Left forelimb (tissue), 1 donor: ENCODE data around the gene STPG2.
"Not testable (repeated sequence)": the region's sequence is repeated elsewhere in the genome, so short reads cannot be mapped to it uniquely, and the experiment has no call there.

ENCODE experiments used
- DNase-seq: peaks from one replicate; pipeline ENCODE4 v3.0.0-alpha.2; 2018; ENCODE audit warnings: low spot score

STPG2 gene

DNA sequence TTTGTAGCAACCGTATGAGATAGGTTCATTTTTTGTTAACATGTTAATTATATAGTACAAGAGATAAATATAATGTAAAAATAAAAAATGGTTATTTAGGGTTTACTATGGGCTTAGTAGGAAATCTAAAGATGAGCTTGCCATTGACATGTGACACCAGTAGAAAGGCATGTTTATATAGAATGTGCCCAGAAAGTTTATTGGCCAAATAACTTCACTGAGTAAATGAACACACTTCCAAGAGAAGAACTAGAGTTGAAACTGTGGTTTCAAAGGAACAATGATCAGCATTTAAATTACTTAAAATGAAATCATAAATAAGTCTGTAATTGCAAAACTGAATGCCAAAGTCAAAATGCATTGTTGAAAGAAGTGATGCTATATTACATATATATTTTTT, 503.3 kb downstream of the STPG2 start:
- DNase-seq, result no peak

DNA sequence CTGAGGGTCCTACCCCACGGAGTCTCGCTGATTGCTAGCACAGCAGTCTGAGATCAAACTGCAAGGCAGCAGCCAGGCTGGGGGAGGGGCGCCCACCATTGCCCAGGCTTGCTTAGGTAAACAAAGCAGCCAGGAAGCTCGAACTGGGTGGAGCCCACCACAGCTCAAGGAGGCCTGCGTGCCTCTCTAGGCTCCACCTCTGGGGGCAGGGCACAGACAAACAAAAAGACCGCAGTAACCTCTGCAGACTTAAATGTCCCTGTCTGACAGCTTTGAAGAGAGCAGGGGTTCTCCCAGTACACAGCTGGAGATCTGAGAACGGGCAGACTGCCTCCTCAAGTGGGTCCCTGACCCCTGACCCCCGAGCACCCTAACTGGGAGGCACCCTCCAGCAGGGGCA, 509.4 kb downstream of the STPG2 start:
- DNase-seq, result not testable (repeated sequence)

- no peak for DNase-seq
These were observed 515.5 kb downstream of the STPG2 start for GRCh38 chr4:97627750-97628149.

DNA sequence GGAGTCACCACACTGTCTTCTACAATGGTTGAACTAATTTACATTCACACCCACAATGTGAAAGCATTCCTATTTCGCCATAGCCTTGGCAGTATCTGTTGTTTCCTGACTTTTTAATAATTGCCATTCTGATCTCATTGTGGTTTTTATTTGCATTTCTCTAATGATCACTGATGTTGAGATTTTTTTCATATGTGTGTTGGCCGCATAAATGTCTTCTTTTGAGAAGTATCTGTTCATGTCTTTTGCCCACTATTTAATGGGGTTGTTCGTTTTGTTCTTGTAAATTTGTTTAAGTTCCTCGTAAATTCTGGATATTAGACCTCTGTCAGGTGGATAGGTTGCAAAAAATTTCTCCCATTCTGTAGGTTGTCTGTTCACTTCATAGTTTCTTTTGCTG, 519.1 kb downstream of the STPG2 start:
- DNase-seq, result no peak

GRCh38 chr4:97605932-97606331, 537.3 kb downstream of the STPG2 start:
- no peak for DNase-seq

DNA sequence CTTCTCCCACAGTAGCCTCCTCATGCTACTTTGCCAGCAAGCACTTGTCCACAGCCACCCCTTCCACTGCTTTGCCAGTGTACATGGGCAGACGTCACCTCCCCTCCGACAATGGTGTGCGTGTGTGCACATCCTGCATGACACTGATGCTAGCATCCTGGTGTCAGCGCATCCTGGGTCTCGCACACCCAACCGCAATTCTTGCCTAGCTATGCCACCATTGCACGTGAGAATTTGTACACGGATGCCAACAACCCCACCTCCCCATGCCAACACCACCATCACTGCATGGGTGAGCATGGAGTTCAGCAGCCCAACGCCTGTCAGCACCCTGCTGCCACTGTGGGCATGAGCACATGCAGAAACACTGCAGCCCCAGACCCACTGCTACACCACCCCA, 550.0 kb downstream of the STPG2 start:
- DNase-seq, result no peak

DNA sequence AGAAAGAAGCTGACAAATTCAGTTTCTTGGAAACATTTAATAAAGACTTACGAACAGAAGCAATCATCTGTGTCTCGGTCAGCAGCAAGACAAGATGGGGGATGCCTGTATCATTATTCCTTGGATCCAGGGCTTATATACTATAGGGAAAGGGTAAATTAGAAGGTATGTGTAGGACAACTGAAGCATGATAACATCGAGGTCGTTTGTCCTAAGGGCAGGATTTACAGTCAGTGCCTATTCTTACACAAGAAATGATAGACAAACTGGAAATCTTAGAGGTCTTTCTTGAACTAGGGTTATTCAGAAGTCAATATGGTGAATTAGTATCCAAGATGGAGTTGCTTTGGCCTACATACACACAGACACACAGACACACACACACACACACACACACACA, 553.0 kb downstream of the STPG2 start:
- no peak for DNase-seq

- DNase-seq, result no peak
These were observed 553.6 kb downstream of the STPG2 start for GRCh38 chr4:97589481-97590196.

DNA sequence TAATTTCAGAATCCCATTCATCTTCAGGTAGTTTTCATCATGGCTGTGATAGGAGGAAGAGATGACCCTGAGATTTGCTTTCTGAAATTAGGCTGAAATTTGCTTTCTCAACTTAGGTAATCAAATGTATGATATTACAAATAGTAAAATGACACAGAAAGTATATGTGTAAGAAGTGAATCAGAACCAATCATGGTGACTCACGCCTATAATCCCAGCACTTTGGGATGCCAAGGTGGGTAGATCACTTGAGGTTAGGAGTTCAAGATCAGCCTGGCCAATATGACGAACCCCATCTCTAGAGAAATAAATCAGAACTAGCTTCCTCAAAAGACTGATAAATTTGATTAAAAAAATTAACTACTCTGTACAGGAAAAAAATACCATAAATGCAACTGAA, 555.4 kb downstream of the STPG2 start:
- DNase-seq, result no peak

DNA sequence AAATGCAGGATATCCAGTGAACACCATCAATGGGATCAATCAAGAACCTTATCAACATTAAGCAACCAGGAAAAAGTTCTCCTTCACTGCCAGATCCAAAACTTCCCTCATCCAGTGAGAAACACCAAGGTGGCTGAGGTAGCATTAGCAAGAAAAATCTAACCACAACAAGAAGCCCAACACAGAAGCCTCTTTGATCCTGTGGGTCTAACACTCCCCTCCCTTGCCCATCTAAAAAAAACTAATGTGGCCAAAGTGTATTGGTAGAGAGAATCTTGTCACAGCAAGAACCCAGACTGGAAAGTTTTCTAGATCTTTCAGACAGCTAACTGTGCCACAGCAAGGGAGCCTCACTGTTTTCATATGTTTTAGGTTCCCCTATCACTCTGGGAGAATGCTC, 558.0 kb downstream of the STPG2 start:
- no peak for DNase-seq

DNA sequence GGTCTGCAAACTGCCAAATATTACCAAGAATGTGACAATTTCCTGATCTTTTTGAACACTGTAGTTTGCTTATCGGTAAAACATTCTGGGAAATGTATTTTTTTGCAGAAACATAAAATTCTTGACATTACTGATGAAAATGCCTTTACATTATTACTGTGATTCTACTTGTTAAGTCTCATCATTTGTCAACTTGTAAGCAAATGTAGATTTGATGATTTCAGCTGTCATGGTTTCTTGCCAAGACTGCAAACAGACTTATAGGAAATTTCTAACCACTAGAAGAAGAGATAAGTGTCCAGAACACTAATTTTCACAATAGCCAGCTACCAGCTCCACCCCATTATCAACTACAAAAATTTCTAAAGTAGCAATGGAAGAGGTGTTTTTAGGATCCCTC, 560.4 kb downstream of the STPG2 start:
- DNase-seq, result no peak

GRCh38 chr4:97577004-97577403, 566.3 kb downstream of the STPG2 start:
- no peak for DNase-seq

DNA sequence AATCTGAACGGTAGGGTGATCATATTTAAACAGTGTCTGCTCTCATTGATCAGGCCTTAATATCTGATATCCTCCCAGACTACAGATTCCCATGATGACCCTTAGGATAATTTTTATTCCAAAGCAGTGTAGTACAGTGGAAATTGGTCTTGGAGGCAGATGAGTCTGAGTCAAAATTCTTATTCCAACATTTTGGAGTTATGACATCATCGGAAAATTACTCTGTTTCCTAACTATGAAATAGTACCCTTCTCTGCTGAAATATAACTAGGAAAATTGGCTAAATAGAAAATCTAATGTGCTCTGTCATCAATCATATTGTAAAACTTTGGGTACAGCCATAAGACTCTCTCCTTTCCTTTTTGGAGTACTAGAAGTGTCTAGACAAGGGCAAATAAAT, 583.3 kb downstream of the STPG2 start:
- DNase-seq, result no peak

- no peak for DNase-seq
These were observed 585.0 kb downstream of the STPG2 start for GRCh38 chr4:97558204-97558778.

GRCh38 chr4:97550637-97551036, 592.6 kb downstream of the STPG2 start:
- not testable (repeated sequence) for DNase-seq

GRCh38 chr4:97548943-97549583, 594.2 kb downstream of the STPG2 start:
- no peak for DNase-seq

DNA sequence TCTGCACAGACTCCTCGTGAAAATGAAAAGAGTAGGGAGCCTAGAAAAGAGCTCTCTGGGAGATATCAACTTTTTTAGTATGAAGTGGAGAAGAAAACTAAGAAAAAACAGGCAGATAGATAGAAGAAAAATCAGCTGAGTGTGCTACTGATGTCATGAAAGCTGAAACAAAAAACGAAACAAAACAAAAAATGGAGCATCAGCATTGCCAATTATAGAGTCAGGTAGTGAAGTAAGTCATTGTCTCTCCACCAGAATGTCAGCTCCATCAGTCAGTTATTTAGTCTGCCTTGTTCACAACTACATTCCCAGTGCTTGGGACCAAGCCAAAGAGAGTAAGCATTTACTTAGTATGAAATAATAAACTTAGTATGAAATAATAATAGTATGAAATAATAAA, 595.1 kb downstream of the STPG2 start:
- DNase-seq, result no peak

- no peak for DNase-seq
These were observed 611.9 kb downstream of the STPG2 start for GRCh38 chr4:97531351-97531750.

DNA sequence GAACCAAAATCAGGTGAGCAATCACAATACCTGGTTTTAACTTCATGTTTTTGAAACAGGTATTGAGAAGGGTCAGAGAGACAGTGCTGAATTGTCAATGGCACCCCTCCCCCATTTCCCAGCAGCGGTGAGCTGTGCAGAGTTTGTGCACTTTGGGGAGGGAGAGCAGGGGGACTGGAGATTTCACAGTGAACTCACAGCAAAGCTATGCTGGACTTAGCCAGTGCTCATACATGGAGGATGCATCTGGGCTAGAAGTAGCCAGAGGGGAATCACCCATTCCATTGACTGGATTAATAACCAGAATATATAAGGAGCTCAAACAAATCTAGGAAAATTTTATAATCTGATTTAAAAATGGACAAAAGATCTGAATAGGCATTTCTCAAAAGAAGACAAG, 612.6 kb downstream of the STPG2 start:
- no peak for DNase-seq

DNA sequence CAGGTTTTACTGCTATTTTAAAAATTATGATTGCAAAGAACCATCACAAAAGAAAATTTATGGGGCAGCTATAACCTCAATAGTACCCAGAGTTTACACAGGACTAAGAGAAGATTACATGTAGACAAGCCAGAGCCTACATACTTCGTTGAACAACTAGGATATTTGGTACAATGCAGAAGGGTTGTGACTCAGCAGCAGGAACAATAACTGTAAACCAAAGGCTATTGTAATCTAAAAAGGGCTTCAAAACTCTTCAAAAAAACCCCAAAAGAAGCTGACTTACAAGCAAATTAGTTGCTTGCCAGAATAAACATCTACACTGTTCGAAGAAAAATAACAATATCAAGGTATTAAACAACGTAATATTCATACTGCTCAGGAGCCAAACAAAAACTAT, 618.0 kb downstream of the STPG2 start:
- no peak for DNase-seq

DNA sequence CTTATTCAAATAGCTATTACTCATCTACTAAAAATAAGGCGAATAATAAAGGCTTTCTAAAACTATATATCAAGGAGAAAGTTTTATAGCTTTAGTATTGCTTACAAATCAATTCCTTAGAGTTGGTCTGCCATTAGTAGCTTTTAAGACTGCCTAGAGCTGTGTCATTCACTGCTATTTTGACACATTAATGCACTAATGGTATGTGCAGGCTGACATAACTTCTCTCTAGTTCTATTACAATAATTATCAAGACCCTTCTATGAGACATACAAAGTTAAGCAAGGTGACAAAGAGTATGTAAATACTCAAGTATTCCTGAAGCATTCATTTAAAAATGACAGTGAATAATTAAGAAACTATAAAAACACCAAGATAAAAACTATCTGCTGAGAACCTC, 625.3 kb downstream of the STPG2 start:
- DNase-seq, result no peak

GRCh38 chr4:97513917-97514316, 629.4 kb downstream of the STPG2 start:
- DNase-seq, result no peak
